ENCODE results near the gene SLC39A3. TPM values are rescaled to one million over a fixed set of nuclear protein-coding genes. Genes with fewer than 3 reads are reported as not detected.
A peak's percentile ranks its signal among the peaks of the same experiment; 100 is the strongest.

The SLC39A3 gene
- total RNA-seq, 1 experiment from 2014 or later: 33.2 TPM

GRCh38 chr19:2723345-2723715 lies 16.5 kb downstream of the SLC39A3 start:
- H3K9me3 Mint-ChIP-seq (ENCODE audit: unreplicated experiment): no peaks in the 10 kb centered on the region
- H3K36me3 Mint-ChIP-seq (ENCODE audit: insufficient read depth, unreplicated experiment): no peaks in the 10 kb centered on the region
- peaks cover 12% of the 10 kb centered on the region for H3K27me3 Mint-ChIP-seq (ENCODE audit: insufficient read depth, unreplicated experiment)
- H3K4me1 Mint-ChIP-seq (ENCODE audit: low read depth, unreplicated experiment): no peaks in the 10 kb centered on the region
- BruUV-seq (replicated peaks): no TSS peak
- H3K4me3 Mint-ChIP-seq (ENCODE audit: unreplicated experiment): no peak overlapping the region
- ChIA-PET CTCF (no interaction called here), POLR2A (no interaction called here)
- H3K36me3 ChIP-seq (ENCODE audit: control insufficient read depth, insufficient read depth, low read length): no peaks in the 10 kb centered on the region
- no peaks in the 10 kb centered on the region for H3K27me3 ChIP-seq (replicated peaks; ENCODE audit: control insufficient read depth, insufficient read depth, low read length)
- no peaks in the 10 kb centered on the region for H3K9me3 ChIP-seq
- no peak for TF ChIP-seq CTCF (IDR thresholded peaks at IDR 0.05; ENCODE audit: insufficient read depth in 1 of 2, low read depth in 1 of 2, low read length in 1 of 2, severe bottlenecking in 1 of 2, unreplicated experiment in 1 of 2)
- intact Hi-C loops (cut with micrococcal nuclease; ENCODE audit: unreplicated experiment): no loop called here
- H3K27ac Mint-ChIP-seq (ENCODE audit: unreplicated experiment): no peak overlapping the region
- no peaks in the 10 kb centered on the region for H3K4me1 ChIP-seq
- DNase-seq: no peak
- H3K4me3 ChIP-seq (ENCODE audit: low read depth, low read length): no peak overlapping the region

DNA sequence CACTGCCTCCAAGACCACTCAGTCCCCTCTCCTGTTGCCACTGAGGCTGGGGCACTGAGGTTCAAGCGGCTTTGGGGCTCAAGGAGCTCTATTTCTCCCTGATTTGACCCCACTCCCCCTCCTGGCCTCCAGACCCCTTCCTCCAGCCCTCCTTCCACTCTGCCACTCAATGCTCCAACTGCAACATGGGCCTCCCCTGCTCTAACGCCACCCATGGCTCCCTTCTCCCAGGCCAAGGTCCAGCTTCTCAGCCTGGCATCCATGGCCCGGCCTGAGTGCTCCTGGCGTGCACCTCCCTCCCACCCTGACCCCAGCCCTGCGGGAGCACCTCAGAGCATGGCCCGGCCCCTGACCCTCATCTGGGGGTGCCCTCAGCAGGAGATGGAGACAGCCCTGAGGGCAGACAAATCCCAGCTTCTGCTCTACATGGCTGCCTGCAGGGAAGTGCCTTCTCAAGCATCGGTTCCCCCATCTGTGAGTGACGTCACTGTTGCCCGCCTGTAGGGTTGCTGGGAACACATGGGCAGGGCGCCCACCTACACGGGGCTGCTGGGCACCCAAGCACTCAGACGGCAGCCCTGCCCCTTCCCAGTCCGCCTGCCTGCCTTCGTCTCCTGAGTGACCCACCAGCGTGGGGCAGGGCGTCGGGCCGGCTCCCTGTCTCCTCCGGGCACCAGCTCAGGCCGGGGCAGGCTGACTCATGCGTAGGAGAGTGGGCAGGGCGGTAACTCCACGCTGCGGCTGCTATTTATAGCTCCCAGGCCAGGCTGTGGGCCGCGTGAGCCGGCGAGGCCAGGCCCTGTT lies 17.1 kb downstream of the SLC39A3 start:
- Mint-ChIP-seq H3K27ac (ENCODE audit: unreplicated experiment) (no peak overlapping the region), H3K4me3 (ENCODE audit: unreplicated experiment) (peak overlapping the region; percentile 61), H3K9me3 (ENCODE audit: unreplicated experiment) (no peaks in the 10 kb centered on the region), H3K36me3 (ENCODE audit: insufficient read depth, unreplicated experiment) (no peaks in the 10 kb centered on the region), H3K4me1 (ENCODE audit: low read depth, unreplicated experiment) (no peaks in the 10 kb centered on the region), H3K27me3 (ENCODE audit: insufficient read depth, unreplicated experiment) (peaks cover 12% of the 10 kb centered on the region)
- no peak for TF ChIP-seq CTCF (IDR thresholded peaks at IDR 0.05; ENCODE audit: insufficient read depth in 1 of 2, low read depth in 1 of 2, low read length in 1 of 2, severe bottlenecking in 1 of 2, unreplicated experiment in 1 of 2)
- no TSS peak for BruUV-seq (replicated peaks)
- Histone ChIP-seq H3K27me3 (replicated peaks; ENCODE audit: control insufficient read depth, insufficient read depth, low read length) (no peaks in the 10 kb centered on the region), H3K36me3 (ENCODE audit: control insufficient read depth, insufficient read depth, low read length) (no peaks in the 10 kb centered on the region), H3K4me3 (ENCODE audit: low read depth, low read length) (no peak overlapping the region), H3K9me3 (no peaks in the 10 kb centered on the region), H3K4me1 (no peaks in the 10 kb centered on the region)
- no peak for DNase-seq
- CTCF ChIA-PET: interaction anchor here (0.6 kb wide), 1 partner anchor 61 kb away, joined by 5 read pairs; no protein-coding TSS in a partner anchor
- intact Hi-C loops (cut with micrococcal nuclease; ENCODE audit: unreplicated experiment): no loop called here
- POLR2A ChIA-PET: no interaction called here

DNA sequence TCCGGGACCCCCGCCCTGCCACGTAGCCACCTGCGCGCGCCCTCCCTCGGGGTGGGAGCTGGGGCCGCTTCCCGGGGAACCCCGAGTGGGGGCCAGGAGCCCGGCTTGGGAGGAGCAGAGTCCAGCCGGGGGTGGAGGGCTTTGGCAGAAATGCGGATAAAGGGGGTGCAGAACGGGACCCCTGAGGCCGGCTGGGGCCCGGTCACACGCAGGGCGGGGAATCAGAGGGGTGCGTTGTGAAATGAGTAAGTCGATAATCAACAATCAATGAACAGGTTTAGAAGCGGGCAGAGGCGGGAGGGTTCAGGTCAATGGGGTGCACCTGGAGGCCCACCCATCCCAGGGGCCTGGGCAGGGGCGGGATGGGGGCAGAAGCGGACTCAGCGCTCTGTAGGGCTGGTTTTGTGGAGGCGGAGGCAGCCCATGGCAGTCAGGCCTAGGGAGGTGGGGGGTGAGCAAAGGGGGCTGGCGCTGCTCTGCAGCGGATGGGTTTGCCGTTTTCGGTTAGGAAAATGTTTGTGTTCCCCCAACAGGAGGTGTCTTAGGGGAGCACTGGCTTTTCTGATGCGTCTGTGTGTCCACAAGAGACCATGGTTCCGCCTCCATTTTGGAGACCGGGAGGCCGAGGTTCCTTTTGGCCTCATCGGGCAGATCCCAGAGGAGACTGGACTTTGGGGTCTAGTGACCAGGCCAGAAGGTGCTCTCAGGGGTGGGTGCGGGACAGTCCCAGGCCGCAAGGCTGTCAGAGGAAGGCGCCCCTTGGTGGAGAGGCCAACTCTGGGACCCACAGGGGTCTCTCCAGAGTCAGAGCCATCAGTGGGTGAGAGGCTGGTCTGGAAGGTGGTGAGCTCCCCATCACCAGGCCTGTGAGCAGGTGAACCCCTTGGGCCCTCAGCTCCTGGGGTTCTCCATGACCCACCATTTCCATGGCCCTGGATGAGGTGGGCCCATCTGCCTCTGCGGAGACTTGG lies 18.0 kb downstream of the SLC39A3 start:
- ChIA-PET POLR2A (no interaction called here), CTCF (interaction anchor here (0.6 kb wide), 1 partner anchor 60 kb away, joined by 5 read pairs; no protein-coding TSS in a partner anchor)
- Mint-ChIP-seq H3K9me3 (ENCODE audit: unreplicated experiment) (no peaks in the 10 kb centered on the region), H3K4me1 (ENCODE audit: low read depth, unreplicated experiment) (no peaks in the 10 kb centered on the region), H3K36me3 (ENCODE audit: insufficient read depth, unreplicated experiment) (no peaks in the 10 kb centered on the region), H3K27me3 (ENCODE audit: insufficient read depth, unreplicated experiment) (peaks cover 12% of the 10 kb centered on the region), H3K4me3 (ENCODE audit: unreplicated experiment) (peak overlapping the region; percentile 61), H3K27ac (ENCODE audit: unreplicated experiment) (no peak overlapping the region)
- no peak for DNase-seq
- intact Hi-C loops (cut with micrococcal nuclease; ENCODE audit: unreplicated experiment): no loop called here
- no peak for TF ChIP-seq CTCF (IDR thresholded peaks at IDR 0.05; ENCODE audit: insufficient read depth in 1 of 2, low read depth in 1 of 2, low read length in 1 of 2, severe bottlenecking in 1 of 2, unreplicated experiment in 1 of 2)
- no TSS peak for BruUV-seq (replicated peaks)
- Histone ChIP-seq H3K4me3 (ENCODE audit: low read depth, low read length) (peak overlapping the region; percentile 40), H3K36me3 (ENCODE audit: control insufficient read depth, insufficient read depth, low read length) (no peaks in the 10 kb centered on the region), H3K9me3 (no peaks in the 10 kb centered on the region), H3K27me3 (replicated peaks; ENCODE audit: control insufficient read depth, insufficient read depth, low read length) (no peaks in the 10 kb centered on the region), H3K4me1 (no peaks in the 10 kb centered on the region)

Data from Caco-2 (cell line).